Dendritic cell treated with granulocyte-macrophage colony-stimulating factor and Interleukin-4, amounts not matched to agents 40 ng/mL and 50 ng/mL, for 4 days (primary cell): ENCODE measurements around the gene RNF207.
A peak's percentile ranks its signal among the peaks of the same experiment; 100 is the strongest.

Experiments
- H3K27ac Mint-ChIP-seq: one replicate; pipeline ENCODE4 v1.8.0; 2022; ENCODE audit warnings: mild to moderate bottlenecking, mixed read lengths
- H3K27me3 Mint-ChIP-seq: one replicate; pipeline ENCODE4 v1.8.0; 2022; ENCODE audit warnings: mild to moderate bottlenecking, mixed read lengths
- H3K36me3 Mint-ChIP-seq: one replicate; pipeline ENCODE4 v1.8.0; 2022; ENCODE audit warnings: low read depth, mixed read lengths
- H3K4me1 Mint-ChIP-seq: one replicate; pipeline ENCODE4 v1.8.0; 2022; ENCODE audit warnings: low read depth, mixed read lengths
- H3K4me3 Mint-ChIP-seq: one replicate; pipeline ENCODE4 v1.8.0; 2022; ENCODE audit warnings: mild to moderate bottlenecking, moderate library complexity, mixed read lengths
- H3K9me3 Mint-ChIP-seq: one replicate; pipeline ENCODE4 v1.8.0; 2022; ENCODE audit warnings: mixed read lengths
- intact Hi-C: fragments of 100-400 bp; cut with micrococcal nuclease; formaldehyde crosslinking; loops from one replicate; pipeline ENCODE4 v1.15.0; 2022

RNF207 gene

DNA sequence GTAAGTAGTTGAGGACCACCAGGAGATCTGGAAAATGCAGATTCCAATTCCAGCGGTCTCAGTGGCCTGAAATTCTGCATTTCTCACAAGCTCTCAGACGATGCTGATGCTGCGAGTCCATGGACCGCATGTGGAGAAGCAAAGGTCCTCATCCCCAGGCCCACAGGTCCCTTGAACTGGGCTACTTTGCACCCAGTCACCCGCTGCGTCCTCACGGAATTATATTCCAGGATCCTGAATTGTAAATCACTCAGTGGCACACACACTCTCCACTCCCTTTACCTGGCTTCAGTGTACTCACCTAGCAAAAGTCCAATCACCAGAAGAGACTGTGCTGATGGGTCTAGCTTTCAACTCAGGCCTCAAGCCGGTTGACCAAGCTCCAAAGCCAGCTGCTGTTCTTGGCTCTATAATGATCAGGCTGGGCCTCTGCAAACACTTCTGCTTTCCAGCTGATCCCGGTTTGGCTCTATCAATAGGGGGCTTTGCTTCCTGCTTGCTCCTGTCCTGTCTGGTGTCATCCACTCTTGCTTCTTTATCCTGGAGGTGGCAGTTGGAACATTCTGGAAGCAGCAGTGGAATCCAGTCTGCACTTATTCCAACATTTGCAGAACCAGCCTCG lies 5.6 kb upstream of the RNF207 start:
- Mint-ChIP-seq H3K9me3 (no peaks in the 10 kb centered on the region), H3K36me3 (peaks cover 44% of the 10 kb centered on the region), H3K27ac (peak overlapping the region; percentile 95), H3K27me3 (peaks cover 30% of the 10 kb centered on the region), H3K4me3 (peak overlapping the region; percentile 79), H3K4me1 (peaks cover 36% of the 10 kb centered on the region)
- intact Hi-C loops: no loop called here

DNA sequence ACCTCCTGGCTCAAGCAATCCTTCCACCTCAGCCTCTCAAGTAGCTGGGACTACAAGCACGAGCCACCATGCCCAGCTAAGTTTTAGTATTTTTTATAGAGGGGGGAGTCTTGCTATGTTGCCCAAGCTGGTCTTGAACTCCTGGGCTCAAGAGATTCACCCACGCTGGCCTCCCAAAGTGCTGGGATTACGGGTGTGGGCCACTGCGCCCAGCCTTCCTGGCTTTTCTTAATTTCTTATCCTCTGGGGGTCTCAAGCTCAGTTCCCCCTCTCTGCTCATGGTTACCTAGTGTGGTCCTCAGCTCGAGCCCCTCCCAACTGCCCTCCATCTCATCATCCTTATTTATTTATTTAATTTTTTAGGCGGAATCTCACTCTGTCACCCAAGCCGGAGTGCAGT lies 3.7 kb upstream of the RNF207 start:
- intact Hi-C loops: no loop called here

DNA sequence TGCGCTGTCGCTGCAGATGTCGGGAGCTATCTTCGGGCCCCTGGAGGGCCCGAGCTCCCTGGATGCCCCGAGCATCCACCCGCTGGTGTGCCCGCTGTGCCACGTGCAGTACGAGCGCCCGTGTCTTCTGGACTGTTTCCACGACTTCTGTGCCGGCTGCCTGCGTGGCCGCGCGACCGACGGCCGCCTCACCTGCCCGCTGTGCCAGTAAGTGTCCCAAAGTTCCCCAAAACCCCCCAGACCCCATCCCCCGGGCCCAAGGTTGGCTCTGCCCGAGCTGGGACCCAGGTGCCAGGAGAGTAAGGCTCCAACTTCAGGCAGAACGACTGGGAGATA lies 569 bp downstream of the RNF207 start:
- no peak overlapping the region for H3K27ac Mint-ChIP-seq
- peaks cover 83% of the 10 kb centered on the region for H3K27me3 Mint-ChIP-seq

More for the DNA sequence above, 3.7 kb upstream of the RNF207 start:
- Mint-ChIP-seq H3K36me3 (peaks cover 25% of the 10 kb centered on the region), H3K27me3 (peaks cover 49% of the 10 kb centered on the region), H3K9me3 (no peaks in the 10 kb centered on the region), H3K27ac (no peak overlapping the region), H3K4me3 (no peak overlapping the region), H3K4me1 (peaks cover 48% of the 10 kb centered on the region)

DNA sequence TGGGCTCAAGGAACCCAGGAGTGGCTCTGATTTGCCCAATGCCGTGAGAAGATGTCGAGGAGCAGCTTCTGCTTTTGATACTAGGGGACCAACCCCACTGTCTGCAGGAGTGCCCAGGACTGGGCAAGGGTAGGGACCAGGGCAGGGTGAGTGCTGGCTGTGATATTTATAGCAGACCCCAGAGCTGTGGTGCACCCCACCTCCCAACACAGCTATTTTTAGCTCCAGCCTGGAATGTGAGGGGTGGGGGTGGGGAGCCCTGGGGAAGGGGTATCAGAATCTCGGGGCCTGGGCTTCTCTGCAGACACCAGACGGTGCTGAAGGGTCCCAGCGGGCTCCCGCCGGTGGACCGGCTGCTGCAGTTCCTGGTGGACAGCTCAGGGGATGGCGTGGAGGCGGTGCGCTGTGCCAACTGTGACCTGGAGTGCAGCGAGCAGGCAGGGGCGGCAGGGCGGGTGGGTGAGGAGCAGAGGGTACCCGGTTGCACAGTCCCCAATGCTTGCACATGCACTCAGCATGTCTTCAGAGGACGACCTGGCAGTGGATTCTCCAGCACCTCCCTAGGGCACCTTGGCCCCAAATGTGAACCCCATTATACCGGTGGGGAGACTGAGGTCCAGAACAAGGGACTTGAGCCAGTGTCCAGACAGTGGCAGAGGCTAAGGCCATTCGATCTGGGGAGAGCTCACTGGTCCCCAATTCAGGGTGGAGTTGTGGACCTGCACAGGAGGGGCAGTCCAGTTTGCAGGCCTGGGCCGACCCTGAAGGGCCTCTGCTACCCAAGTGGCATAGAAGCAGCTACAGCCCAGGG lies 1.4 kb downstream of the RNF207 start:
- Mint-ChIP-seq H3K36me3 (no peaks in the 10 kb centered on the region), H3K27ac (no peak overlapping the region), H3K27me3 (peaks cover 83% of the 10 kb centered on the region), H3K9me3 (no peaks in the 10 kb centered on the region), H3K4me1 (peaks cover 34% of the 10 kb centered on the region), H3K4me3 (no peak overlapping the region)
- intact Hi-C loops: loop anchor here (5.0 kb wide), 1 partner anchor 35 kb away; the partner anchor contains the start of gene HES3

More for the DNA sequence above, 569 bp downstream of the RNF207 start:
- H3K4me3 Mint-ChIP-seq: peak overlapping the region; percentile 23
- peaks cover 29% of the 10 kb centered on the region for H3K4me1 Mint-ChIP-seq
- no peaks in the 10 kb centered on the region for H3K36me3 Mint-ChIP-seq
- intact Hi-C loops: loop anchor here (5.0 kb wide), 1 partner anchor 36 kb away; the partner anchor contains the start of gene HES3
- H3K9me3 Mint-ChIP-seq: no peaks in the 10 kb centered on the region

DNA sequence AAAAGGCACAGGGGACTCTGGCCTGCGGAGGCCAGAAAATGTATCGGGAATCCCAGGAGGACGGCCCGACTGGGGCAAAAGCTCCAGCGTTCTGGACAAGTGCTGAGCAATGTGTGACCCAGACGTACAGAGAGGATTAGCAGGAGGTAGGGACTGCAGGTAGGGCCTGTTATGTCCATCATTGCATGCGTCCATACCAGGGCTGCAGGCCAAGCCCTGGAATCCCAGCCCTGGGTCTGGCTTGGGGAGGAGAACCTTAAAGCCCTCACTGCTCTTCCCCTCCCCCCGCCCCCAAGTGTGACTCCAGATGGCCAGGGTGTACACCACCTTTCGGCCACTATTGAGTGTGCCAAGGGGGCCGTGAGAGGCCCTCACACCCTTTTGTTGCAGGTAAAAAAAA lies 2.0 kb downstream of the RNF207 start:
- H3K4me1 Mint-ChIP-seq: peaks cover 41% of the 10 kb centered on the region
- intact Hi-C loops: loop anchor here (5.0 kb wide), 1 partner anchor 34 kb away; the partner anchor contains the start of gene HES3
- H3K9me3 Mint-ChIP-seq: no peaks in the 10 kb centered on the region
- no peaks in the 10 kb centered on the region for H3K36me3 Mint-ChIP-seq
- H3K4me3 Mint-ChIP-seq: no peak overlapping the region
- H3K27me3 Mint-ChIP-seq: peaks cover 84% of the 10 kb centered on the region
- no peak overlapping the region for H3K27ac Mint-ChIP-seq

- Mint-ChIP-seq H3K27ac (peak overlapping the region; percentile 48), H3K4me3 (peak overlapping the region; percentile 66), H3K36me3 (no peaks in the 10 kb centered on the region), H3K27me3 (peaks cover 92% of the 10 kb centered on the region), H3K4me1 (peaks cover 49% of the 10 kb centered on the region), H3K9me3 (no peaks in the 10 kb centered on the region)
- intact Hi-C loops: loop anchor here (5.0 kb wide), 1 partner anchor 33 kb away; the partner anchor contains the start of gene HES3
Observed at GRCh38 chr1:6208723-6209660, 3.1 kb downstream of the RNF207 start.

- H3K27me3 Mint-ChIP-seq: peaks cover 94% of the 10 kb centered on the region
- intact Hi-C loops: loop anchor here (5.0 kb wide), 1 partner anchor 32 kb away; the partner anchor contains the start of gene HES3
- H3K36me3 Mint-ChIP-seq: no peaks in the 10 kb centered on the region
- H3K9me3 Mint-ChIP-seq: no peaks in the 10 kb centered on the region
- peaks cover 49% of the 10 kb centered on the region for H3K4me1 Mint-ChIP-seq
- H3K27ac Mint-ChIP-seq: peak overlapping the region; percentile 48
- peak overlapping the region; percentile 65 for H3K4me3 Mint-ChIP-seq
Observed at GRCh38 chr1:6209661-6210580, 4.0 kb downstream of the RNF207 start.

GRCh38 chr1:6210591-6211355 lies 4.9 kb downstream of the RNF207 start:
- Mint-ChIP-seq H3K9me3 (no peaks in the 10 kb centered on the region), H3K27me3 (peaks cover 93% of the 10 kb centered on the region), H3K4me1 (peaks cover 41% of the 10 kb centered on the region), H3K36me3 (no peaks in the 10 kb centered on the region), H3K27ac (no peak overlapping the region), H3K4me3 (no peak overlapping the region)
- intact Hi-C loops: no loop called here

DNA sequence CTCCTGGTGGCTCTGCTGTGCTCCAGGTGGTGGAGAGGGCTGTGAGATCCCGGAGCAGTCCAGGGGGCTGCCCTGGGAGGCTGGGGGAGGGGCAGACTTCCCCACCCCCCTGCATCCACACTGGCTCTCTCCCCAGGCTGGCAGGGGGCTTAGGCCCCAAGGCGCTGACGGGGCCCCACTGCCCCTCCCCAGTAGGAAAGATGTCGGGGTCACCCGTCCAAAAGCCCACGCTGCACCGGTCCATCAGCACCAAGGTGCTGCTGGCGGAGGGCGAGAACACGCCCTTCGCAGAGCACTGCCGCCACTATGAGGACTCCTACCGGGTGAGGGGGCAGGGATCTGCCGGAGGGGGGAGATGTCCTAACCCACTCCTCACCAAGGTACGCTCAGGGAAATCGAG lies 5.8 kb downstream of the RNF207 start:
- Mint-ChIP-seq H3K27ac (no peak overlapping the region), H3K4me3 (no peak overlapping the region), H3K36me3 (no peaks in the 10 kb centered on the region), H3K27me3 (peaks cover 89% of the 10 kb centered on the region), H3K4me1 (peaks cover 34% of the 10 kb centered on the region), H3K9me3 (no peaks in the 10 kb centered on the region)
- intact Hi-C loops: no loop called here

GRCh38 chr1:6212193-6212959 lies 6.5 kb downstream of the RNF207 start:
- Mint-ChIP-seq H3K27ac (no peak overlapping the region), H3K36me3 (no peaks in the 10 kb centered on the region), H3K27me3 (peaks cover 87% of the 10 kb centered on the region), H3K4me3 (no peak overlapping the region), H3K4me1 (peaks cover 29% of the 10 kb centered on the region), H3K9me3 (no peaks in the 10 kb centered on the region)
- intact Hi-C loops: no loop called here

DNA sequence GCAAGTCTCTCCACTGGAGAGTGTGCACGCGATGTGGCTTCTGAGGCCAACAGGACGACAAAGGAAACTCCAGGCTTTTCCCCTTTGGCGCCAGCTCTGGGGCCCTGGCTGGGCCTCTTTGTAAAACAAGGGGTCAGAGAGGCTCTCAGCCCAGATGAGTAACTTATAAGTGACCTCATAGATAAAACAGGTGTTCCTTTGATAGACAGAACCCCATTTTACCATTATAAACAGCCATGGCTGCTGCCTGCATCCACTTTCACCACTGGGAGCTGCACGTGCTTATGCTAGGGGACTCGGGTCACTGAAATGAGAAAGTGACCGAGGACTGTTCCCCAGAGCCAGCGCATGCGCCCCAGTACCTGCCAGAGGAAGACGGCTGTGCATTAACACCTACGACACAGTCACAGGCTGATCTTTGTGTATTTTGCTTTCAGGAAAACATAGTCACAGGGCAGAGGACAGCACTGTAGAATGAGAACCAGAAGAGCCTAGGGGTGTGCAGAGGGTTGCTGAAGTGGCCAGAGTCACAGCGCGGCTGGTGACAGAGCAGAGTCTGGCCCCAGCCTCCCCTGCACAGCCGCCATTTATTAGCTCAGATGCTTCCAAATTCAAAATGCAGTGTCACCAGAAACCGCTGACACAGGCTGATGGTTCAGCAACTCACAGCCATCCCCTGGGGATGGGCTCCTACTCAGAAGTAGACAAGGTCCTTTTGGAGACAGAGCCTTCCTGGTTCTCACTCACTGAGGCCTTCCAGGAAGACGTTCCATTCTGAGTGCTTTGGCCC lies 12.7 kb downstream of the RNF207 start:
- H3K27me3 Mint-ChIP-seq: peaks cover 32% of the 10 kb centered on the region
- intact Hi-C loops: no loop called here

More for the DNA sequence above, 12.7 kb downstream of the RNF207 start:
- Mint-ChIP-seq H3K4me3 (no peak overlapping the region), H3K4me1 (peaks cover 31% of the 10 kb centered on the region), H3K27ac (no peak overlapping the region), H3K9me3 (no peaks in the 10 kb centered on the region), H3K36me3 (peaks cover 20% of the 10 kb centered on the region)
